Right lobe of liver (tissue), 6 donors: ENCODE measurements around the gene GPR15. TPM values are rescaled to one million over a fixed set of nuclear protein-coding genes. Genes with fewer than 3 reads are reported as not detected.

Source experiments
- ATAC-seq, 4 donors: fragments of 200-7000 bp; cut with Tn5 transposase; one replicate each; pipeline ENCODE4 v1.9.1; 2020; ENCODE audit warnings: mild to moderate bottlenecking in 4 of 4, moderate library complexity in 4 of 4
- DNase-seq, 3 donors: peaks; one replicate each; pipeline ENCODE4 v3.0.0-alpha.2; 2020
- H3K27ac ChIP-seq, 3 donors: fragments of 200-600 bp; one replicate each; pipeline ENCODE4 v1.8.0; 2022
- H3K27me3 ChIP-seq, 2 donors: fragments of 200-600 bp; one replicate each; pipeline ENCODE4 v1.8.0; 2022
- H3K36me3 ChIP-seq, 4 donors: fragments of 200-600 bp; sonication (generic) in 1 of 4; one replicate each; pipeline versions ENCODE4 v1.5.1 to v1.8.0; 2017 to 2022; ENCODE audit warnings: control low read depth in 1 of 4
- H3K4me1 ChIP-seq, 4 donors: fragments of 200-600 bp; sonication (generic) in 1 of 4; one replicate each; pipeline versions ENCODE4 v1.5.1 to v1.8.0; 2017 to 2022; ENCODE audit warnings: control low read depth in 1 of 4
- H3K4me3 ChIP-seq, 3 donors: fragments of 200-600 bp; one replicate each; pipeline ENCODE4 v1.8.0; 2022
- H3K9me3 ChIP-seq, 4 donors: fragments of 200-600 bp; sonication (generic) in 1 of 4; one replicate each; pipeline versions ENCODE4 v1.5.1 to v1.8.0; 2017 to 2022; ENCODE audit warnings: control low read depth in 1 of 4
- POLR2A ChIP-seq: fragments of 450-650 bp; IDR thresholded peaks from one replicate; pipeline ENCODE4 v1.6.1; 2017; ENCODE audit warnings: antibody characterized with exemption, mild to moderate bottlenecking
- WGBS: methylation state at CpG from one replicate; pipeline ENCODE4 v1.1.6; 2018; ENCODE audit warnings: low coverage, low lambda C conversion rate; ENCODE audit not compliant: insufficient coverage; ENCODE audit errors: missing lambda C conversion rate; 5-methylcytosine and 5-hydroxymethylcytosine counted together
- intact Hi-C, 2 donors: fragments of 100-400 bp; cut with DNase I; formaldehyde crosslinking; loops; one replicate each; pipeline versions ENCODE4 v1.11.2 to v1.14.1; 2022
- total RNA-seq, 6 experiments: library from RNA; depleted of rRNA in 2 of 6; stranded (reverse); fragments of >200 nt in 2 of 6; fragmentation: NEBNext Ultra II Directional in 3 of 6; extraction: Animal tissue kit (Norgen Biotek cat#: 25700) in 3 of 6; gene quantifications; one replicate each; pipeline versions ENCODE4 v1.1.0 to v1.2.4, GENCODE V29; 2016 to 2023
- TF ChIP-seq, protein P1 (sequence below), 4 donors: fragments of 200-600 bp in 3 of 4; fragments of 450-650 bp in 1 of 4; IDR thresholded peaks; one replicate each; pipeline versions ENCODE4 v1.5.1 to v1.8.0; 2016 to 2022; ENCODE audit warnings: antibody characterized with exemption in 4 of 4, mild to moderate bottlenecking in 2 of 4
- donor health status: DM: no; HTN: yes; CAD: no.
- donor health status: DM: no; HTN: no; CAD: no.
- donor health status: DM: no; HTN: no; CAD: no.
- donor health status: DM: no; HTN: yes; CAD: no.
- donor health status: DM: no; HTN: yes; CAD: no.

The GPR15 gene
- total RNA-seq, 6 experiments from 2014 or later = not detected

DNA sequence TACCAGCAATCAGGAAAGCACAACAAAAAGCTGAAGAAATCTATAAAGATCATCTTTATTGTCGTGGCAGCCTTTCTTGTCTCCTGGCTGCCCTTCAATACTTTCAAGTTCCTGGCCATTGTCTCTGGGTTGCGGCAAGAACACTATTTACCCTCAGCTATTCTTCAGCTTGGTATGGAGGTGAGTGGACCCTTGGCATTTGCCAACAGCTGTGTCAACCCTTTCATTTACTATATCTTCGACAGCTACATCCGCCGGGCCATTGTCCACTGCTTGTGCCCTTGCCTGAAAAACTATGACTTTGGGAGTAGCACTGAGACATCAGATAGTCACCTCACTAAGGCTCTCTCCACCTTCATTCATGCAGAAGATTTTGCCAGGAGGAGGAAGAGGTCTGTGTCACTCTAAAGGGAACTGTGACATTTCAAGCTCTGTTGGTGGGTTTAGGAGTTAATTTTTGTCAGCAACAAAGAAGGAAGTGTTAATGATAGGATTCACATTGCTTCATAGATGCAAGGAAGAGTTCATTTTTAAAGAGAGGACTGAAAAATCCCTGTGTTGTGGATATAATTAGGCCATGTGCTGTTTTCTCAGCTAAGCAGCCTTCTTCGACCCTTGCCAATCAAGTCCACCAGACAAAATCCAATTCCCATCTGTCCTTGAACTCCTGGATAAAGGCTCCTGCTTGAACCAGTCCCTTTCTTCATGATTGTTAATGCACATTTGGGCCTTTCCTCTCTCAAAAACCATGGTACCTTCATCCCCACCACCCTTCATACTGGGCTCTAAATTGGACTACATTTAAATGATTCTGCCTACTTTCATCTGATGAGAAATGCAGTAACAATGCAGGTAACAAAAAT is 1.2 kb downstream of the GPR15 start:
- no peaks in the 10 kb centered on the region for H3K4me1 ChIP-seq
- H3K27ac ChIP-seq = no peak overlapping the region
- no peaks in the 10 kb centered on the region for H3K36me3 ChIP-seq
- no peak for DNase-seq
- no peaks in the 10 kb centered on the region for H3K27me3 ChIP-seq
- no peaks in the 10 kb centered on the region for H3K9me3 ChIP-seq
- TF ChIP-seq, protein P1, sequence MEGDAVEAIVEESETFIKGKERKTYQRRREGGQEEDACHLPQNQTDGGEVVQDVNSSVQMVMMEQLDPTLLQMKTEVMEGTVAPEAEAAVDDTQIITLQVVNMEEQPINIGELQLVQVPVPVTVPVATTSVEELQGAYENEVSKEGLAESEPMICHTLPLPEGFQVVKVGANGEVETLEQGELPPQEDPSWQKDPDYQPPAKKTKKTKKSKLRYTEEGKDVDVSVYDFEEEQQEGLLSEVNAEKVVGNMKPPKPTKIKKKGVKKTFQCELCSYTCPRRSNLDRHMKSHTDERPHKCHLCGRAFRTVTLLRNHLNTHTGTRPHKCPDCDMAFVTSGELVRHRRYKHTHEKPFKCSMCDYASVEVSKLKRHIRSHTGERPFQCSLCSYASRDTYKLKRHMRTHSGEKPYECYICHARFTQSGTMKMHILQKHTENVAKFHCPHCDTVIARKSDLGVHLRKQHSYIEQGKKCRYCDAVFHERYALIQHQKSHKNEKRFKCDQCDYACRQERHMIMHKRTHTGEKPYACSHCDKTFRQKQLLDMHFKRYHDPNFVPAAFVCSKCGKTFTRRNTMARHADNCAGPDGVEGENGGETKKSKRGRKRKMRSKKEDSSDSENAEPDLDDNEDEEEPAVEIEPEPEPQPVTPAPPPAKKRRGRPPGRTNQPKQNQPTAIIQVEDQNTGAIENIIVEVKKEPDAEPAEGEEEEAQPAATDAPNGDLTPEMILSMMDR (IDR thresholded peaks at IDR 0.05) = no peak
- no peak for TF ChIP-seq POLR2A
- 90% methylated on average over 6 of the region's 6 CpGs for WGBS
- intact Hi-C loops = no loop called here
- H3K4me3 ChIP-seq = no peak overlapping the region
- no peak for ATAC-seq

DNA sequence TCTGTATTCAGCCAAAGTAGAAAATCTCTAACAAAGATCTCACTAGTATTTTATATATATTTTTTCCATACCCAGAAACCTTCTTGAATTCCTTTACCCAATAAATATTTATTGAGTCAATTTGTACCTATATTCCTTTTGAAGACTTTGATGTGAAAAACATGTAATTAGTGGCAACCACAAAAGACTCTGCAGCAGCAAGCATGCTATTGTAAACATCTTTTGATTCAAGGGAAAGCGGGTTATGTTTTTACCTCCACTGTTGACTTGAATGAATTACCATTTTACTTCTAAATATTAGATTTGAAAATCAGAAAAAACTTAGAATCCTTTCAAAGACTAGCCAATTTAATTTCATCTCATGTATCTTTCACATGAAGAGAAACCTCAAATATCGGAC is 2.4 kb downstream of the GPR15 start:
- DNase-seq (no peak), ATAC-seq (no peak)
- TF ChIP-seq POLR2A = no peak
- TF ChIP-seq, protein P1 (IDR thresholded peaks at IDR 0.05) = no peak
- whole genome bisulfite sequencing = 88% methylated on average over 2 of the region's 2 CpGs
- H3K9me3 ChIP-seq = no peaks in the 10 kb centered on the region
- intact Hi-C loops = no loop called here
- H3K27me3 ChIP-seq = no peaks in the 10 kb centered on the region
- H3K27ac ChIP-seq = no peak overlapping the region
- no peak overlapping the region for H3K4me3 ChIP-seq
- no peaks in the 10 kb centered on the region for H3K36me3 ChIP-seq
- H3K4me1 ChIP-seq = no peaks in the 10 kb centered on the region

DNA sequence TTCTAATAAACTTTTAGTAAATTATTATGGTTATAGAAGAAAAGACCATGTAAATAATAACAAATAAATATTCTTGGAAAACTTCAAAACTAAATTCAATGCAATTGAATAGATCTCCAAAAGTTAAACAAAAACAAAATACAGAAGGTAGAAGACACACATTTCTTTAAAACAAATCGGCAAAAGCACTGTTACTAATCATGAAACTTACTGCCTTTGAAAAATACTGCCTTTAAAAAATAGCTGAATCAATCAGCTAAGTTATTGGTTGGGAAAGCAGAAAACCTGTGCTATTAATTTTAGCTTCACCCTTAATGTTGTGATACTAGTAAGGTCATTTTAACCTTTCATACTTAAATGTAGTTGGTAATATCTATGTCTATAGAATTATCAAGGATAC is 3.0 kb downstream of the GPR15 start:
- H3K27ac ChIP-seq = no peak overlapping the region
- no peaks in the 10 kb centered on the region for H3K27me3 ChIP-seq

DNA sequence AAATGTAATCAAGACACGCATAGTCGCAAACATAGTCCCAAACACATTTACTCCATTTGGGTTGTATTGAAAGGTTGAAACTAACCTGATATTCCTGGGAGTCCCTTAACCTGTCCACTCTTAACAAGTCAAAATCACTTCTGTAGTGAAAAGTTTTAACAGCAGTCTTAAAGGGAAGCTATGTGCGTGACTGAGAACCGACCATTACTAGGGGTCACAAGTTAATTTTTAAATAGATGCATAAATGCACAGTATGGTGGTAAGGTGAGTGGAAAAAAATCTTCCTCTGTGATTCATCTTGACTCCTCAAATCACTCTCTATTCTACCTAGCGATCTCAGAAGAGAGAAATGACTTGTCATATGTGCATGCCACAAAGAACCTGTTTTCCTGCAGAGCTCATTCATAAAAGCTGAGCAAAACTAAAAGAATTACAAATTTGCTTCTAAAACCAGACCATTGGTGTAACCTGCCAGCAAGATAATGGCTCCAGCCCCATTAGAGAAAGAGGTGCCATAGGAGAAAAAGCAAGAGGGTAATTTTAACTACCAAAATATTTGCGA is 4.8 kb downstream of the GPR15 start:
- no peak for TF ChIP-seq POLR2A
- TF ChIP-seq, protein P1 (IDR thresholded peaks at IDR 0.05) = no peak
- DNase-seq (no peak), ATAC-seq (no peak)
- H3K9me3 ChIP-seq = no peaks in the 10 kb centered on the region
- 82% methylated on average over 6 of the region's 6 CpGs for WGBS
- H3K36me3 ChIP-seq = no peaks in the 10 kb centered on the region
- intact Hi-C loops = no loop called here
- H3K27me3 ChIP-seq = no peaks in the 10 kb centered on the region
- no peaks in the 10 kb centered on the region for H3K4me1 ChIP-seq
- no peak overlapping the region for H3K27ac ChIP-seq
- no peak overlapping the region for H3K4me3 ChIP-seq

More for the DNA sequence above, 3.0 kb downstream of the GPR15 start:
- no peaks in the 10 kb centered on the region for H3K4me1 ChIP-seq
- no peak for ATAC-seq
- no peaks in the 10 kb centered on the region for H3K9me3 ChIP-seq
- H3K36me3 ChIP-seq = no peaks in the 10 kb centered on the region
- intact Hi-C loops = no loop called here
- DNase-seq = no peak
- no peak for TF ChIP-seq POLR2A
- TF ChIP-seq, protein P1 (IDR thresholded peaks at IDR 0.05) = no peak
- WGBS = 90% methylated on average over 1 of the region's 1 CpG
- H3K4me3 ChIP-seq = no peak overlapping the region
